ENCODE measurements around the gene LAPTM5. TPM values are rescaled to one million over a fixed set of nuclear protein-coding genes. Genes with fewer than 3 reads are reported as not detected.

LAPTM5 gene
- total RNA-seq, 1 experiment from 2014 or later, result not detected

DNA sequence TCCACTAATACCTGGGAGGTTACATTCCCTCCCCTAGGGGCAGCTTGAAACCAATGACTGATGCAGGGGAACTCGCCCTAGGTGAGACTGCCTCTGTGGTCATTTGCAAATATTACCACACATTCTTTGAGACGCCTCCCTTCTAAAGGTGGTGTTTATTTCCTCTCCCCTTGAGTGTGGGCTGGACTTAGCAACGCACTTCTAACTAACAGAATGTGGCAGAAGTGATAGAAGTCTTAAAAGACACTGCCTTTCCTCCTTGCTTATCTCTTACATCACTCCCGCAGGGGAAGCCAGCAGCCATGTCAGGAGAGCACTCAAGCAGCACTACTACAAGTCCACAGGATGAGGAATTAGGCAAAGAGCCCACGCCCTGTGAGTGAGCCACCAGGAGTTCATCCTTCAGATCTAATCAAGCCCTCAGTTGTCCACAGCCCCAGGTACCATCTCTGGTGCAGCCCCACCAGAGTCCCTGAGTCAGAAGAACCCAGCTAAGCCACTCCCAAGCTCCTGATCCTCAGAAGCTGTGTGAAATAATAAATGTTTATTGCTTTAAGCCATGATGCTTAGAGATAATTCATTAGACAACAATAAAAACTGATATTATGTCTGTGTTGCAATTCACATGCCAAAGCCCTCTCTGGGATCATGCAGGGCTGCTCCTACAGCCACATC lies 19.4 kb downstream of the LAPTM5 start:
- intact Hi-C loops (cut with micrococcal nuclease; ENCODE audit: unreplicated experiment), result no loop called here
- ChIA-PET POLR2A (ENCODE audit: low non-redundant PET) (no interaction called here), CTCF (no interaction called here)
- Histone ChIP-seq H3K4me1 (ENCODE audit: insufficient read depth, low read length, poor library complexity, severe bottlenecking) (no peaks in the 10 kb centered on the region), H3K9me3 (ENCODE audit: low read depth, low read length, poor library complexity, severe bottlenecking) (no peaks in the 10 kb centered on the region), H3K27me3 (replicated peaks; ENCODE audit: insufficient read depth, low read depth, low read length, poor library complexity) (no peaks in the 10 kb centered on the region), H3K4me3 (ENCODE audit: low read depth, low read length, poor library complexity, severe bottlenecking) (no peak overlapping the region), H3K36me3 (ENCODE audit: insufficient read depth, low read length, poor library complexity, severe bottlenecking) (no peaks in the 10 kb centered on the region), H3K27ac (ENCODE audit: low read depth, low read length, poor library complexity, severe bottlenecking) (no peak overlapping the region)
- BruUV-seq (replicated peaks), result no TSS peak
- no peak for DNase-seq (ENCODE audit: low spot score)
- TF ChIP-seq, protein P1, sequence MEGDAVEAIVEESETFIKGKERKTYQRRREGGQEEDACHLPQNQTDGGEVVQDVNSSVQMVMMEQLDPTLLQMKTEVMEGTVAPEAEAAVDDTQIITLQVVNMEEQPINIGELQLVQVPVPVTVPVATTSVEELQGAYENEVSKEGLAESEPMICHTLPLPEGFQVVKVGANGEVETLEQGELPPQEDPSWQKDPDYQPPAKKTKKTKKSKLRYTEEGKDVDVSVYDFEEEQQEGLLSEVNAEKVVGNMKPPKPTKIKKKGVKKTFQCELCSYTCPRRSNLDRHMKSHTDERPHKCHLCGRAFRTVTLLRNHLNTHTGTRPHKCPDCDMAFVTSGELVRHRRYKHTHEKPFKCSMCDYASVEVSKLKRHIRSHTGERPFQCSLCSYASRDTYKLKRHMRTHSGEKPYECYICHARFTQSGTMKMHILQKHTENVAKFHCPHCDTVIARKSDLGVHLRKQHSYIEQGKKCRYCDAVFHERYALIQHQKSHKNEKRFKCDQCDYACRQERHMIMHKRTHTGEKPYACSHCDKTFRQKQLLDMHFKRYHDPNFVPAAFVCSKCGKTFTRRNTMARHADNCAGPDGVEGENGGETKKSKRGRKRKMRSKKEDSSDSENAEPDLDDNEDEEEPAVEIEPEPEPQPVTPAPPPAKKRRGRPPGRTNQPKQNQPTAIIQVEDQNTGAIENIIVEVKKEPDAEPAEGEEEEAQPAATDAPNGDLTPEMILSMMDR (conservative IDR thresholded peaks at IDR 0.05; ENCODE audit: low read depth, low read length), result no peak
- no peak for TF ChIP-seq EZH2 (IDR thresholded peaks at IDR 0.05; ENCODE audit: borderline replicate concordance, low read depth, low read length, poor library complexity, severe bottlenecking)

DNA sequence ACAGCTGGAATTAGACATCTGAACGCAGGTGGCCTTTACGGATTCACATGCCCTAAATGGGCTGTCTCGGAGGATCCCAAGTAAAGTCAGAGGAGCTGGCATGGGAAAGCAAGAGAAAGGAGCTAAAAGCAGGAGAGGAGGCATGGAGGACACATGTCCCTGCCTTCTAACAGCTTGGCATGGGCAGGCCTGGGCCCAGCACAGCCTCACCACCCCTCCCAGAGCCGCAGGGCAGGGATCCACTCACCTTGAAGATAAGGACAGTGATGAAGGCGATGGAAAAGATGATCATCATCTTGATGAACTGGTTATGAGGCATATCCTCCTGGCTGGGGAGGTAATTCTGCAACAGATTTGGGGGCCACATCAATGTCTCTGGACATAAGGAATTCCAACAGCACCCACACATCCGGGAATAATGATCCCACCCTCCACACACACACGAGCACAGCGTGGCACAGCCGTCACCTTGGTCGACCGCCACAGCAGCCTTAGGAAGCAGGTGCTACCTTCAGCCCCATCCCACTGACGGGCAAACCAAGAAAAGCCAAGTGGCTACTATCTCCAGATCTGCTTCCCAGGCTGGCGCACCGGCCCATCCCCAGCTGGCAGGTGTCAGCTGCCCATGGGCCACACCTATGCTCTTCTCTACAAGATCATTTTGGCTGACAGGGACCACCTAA lies 20.1 kb downstream of the LAPTM5 start:
- Histone ChIP-seq H3K27me3 (replicated peaks; ENCODE audit: insufficient read depth, low read depth, low read length, poor library complexity) (no peaks in the 10 kb centered on the region), H3K4me3 (ENCODE audit: low read depth, low read length, poor library complexity, severe bottlenecking) (no peak overlapping the region), H3K27ac (ENCODE audit: low read depth, low read length, poor library complexity, severe bottlenecking) (no peak overlapping the region), H3K9me3 (ENCODE audit: low read depth, low read length, poor library complexity, severe bottlenecking) (no peaks in the 10 kb centered on the region), H3K36me3 (ENCODE audit: insufficient read depth, low read length, poor library complexity, severe bottlenecking) (no peaks in the 10 kb centered on the region), H3K4me1 (ENCODE audit: insufficient read depth, low read length, poor library complexity, severe bottlenecking) (no peaks in the 10 kb centered on the region)
- no peak for DNase-seq (ENCODE audit: low spot score)
- ChIA-PET POLR2A (ENCODE audit: low non-redundant PET) (no interaction called here), CTCF (no interaction called here)
- BruUV-seq (replicated peaks), result no TSS peak
- no peak for TF ChIP-seq EZH2 (IDR thresholded peaks at IDR 0.05; ENCODE audit: borderline replicate concordance, low read depth, low read length, poor library complexity, severe bottlenecking)
- TF ChIP-seq, protein P1 (conservative IDR thresholded peaks at IDR 0.05; ENCODE audit: low read depth, low read length), result no peak
- intact Hi-C loops (cut with micrococcal nuclease; ENCODE audit: unreplicated experiment), result no loop called here

DNA sequence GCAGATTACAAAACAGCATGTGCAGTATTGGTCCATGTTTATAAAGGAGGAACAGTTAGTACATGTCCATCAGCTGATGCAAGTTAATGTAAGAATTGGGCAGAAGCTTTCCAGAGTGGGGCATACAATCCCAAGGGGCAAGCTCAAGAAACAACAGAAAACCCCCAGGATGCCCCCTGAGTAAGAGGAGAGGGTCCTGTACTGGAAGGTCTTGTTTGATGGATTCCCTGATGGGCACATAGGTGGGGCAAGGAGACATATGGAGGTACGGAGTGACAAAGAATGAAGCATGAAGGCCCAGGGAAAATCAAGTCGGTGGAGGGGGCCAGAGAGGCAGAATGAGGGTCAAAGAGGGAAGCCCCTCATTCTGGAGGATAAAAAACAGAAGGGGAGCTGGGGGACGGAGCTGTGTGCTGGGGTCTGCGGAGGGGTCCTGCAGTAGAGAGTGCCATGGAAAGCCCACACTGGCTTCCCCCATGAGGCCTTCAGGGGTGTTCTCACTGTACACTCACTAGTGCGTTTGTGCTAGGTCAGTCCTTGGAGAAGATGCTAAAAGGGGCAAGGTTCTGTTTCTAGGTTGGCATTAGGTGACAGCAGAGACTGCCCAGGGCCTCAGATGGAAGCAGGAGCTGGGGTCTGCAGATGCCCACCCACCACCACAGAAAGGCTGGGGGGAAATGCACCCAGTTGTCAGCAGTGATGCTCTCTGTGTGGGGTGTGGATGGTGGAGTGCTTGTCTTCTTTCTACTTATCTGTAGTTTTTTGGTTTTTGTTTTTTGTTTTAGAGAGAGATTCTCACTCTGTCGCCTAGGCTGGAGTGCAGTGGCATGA lies 21.7 kb downstream of the LAPTM5 start:
- intact Hi-C loops (cut with micrococcal nuclease; ENCODE audit: unreplicated experiment), result no loop called here
- Histone ChIP-seq H3K27ac (ENCODE audit: low read depth, low read length, poor library complexity, severe bottlenecking) (no peak overlapping the region), H3K4me3 (ENCODE audit: low read depth, low read length, poor library complexity, severe bottlenecking) (no peak overlapping the region), H3K4me1 (ENCODE audit: insufficient read depth, low read length, poor library complexity, severe bottlenecking) (no peaks in the 10 kb centered on the region), H3K9me3 (ENCODE audit: low read depth, low read length, poor library complexity, severe bottlenecking) (no peaks in the 10 kb centered on the region), H3K27me3 (replicated peaks; ENCODE audit: insufficient read depth, low read depth, low read length, poor library complexity) (no peaks in the 10 kb centered on the region), H3K36me3 (ENCODE audit: insufficient read depth, low read length, poor library complexity, severe bottlenecking) (no peaks in the 10 kb centered on the region)
- CTCF ChIA-PET, result no interaction called here
- no TSS peak for BruUV-seq (replicated peaks)
- DNase-seq (ENCODE audit: low spot score), result no peak
- POLR2A ChIA-PET (ENCODE audit: low non-redundant PET), result no interaction called here
- TF ChIP-seq, protein P1 (conservative IDR thresholded peaks at IDR 0.05; ENCODE audit: low read depth, low read length), result no peak
- TF ChIP-seq EZH2 (IDR thresholded peaks at IDR 0.05; ENCODE audit: borderline replicate concordance, low read depth, low read length, poor library complexity, severe bottlenecking), result no peak

Measured in A673 (cell line).